H1 (cell line): ENCODE results near the gene NCAPG. TPM values are rescaled to one million over a fixed set of nuclear protein-coding genes. Genes with fewer than 3 reads are reported as not detected.

Experiments
- CTCF ChIA-PET: fragments of 300-600 bp; sonication (Branson Sonifier 250); formaldehyde crosslinking; loops from one replicate; lab custom pipeline; 2021; ENCODE audit not compliant: partially characterized antibody; lab: Charles Lee
- POLR2A ChIA-PET: fragments of 300-600 bp; sonication (Branson Sonifier 250); formaldehyde crosslinking; loops from one replicate; lab custom pipeline; 2021; ENCODE audit warnings: inconsistent platforms; ENCODE audit not compliant: partially characterized antibody; lab: Charles Lee
- DNase-seq, 2 experiments: peaks; one replicate each; pipeline versions ENCODE4 v3.0.0 to v3.0.0-alpha.2; 2010 to 2022; ENCODE audit warnings: low spot score in 2 of 2, low read depth in 1 of 2, mixed read lengths in 1 of 2
- FAIRE-seq: peaks from 2 replicates; lab custom pipeline; 2011; peaks lifted over from hg19 to GRCh38; lab: Jason Lieb, UNC
- H2AFZ ChIP-seq: 2 replicates; pipeline ENCODE4 v1.8.1; 2012; ENCODE audit warnings: low read length, inconsistent platforms
- H2AK5ac ChIP-seq: 2 replicates; pipeline ENCODE4 v1.6.1; 2013; ENCODE audit warnings: low read depth, low read length
- H2BK120ac ChIP-seq: replicated peaks from 2 replicates; pipeline ENCODE3; 2013; ENCODE audit warnings: low read depth, low read length, inconsistent platforms
- H2BK12ac ChIP-seq: 2 replicates; pipeline ENCODE4 v1.6.1; 2013; ENCODE audit warnings: low read depth, low read length
- H2BK15ac ChIP-seq: 2 replicates; pipeline ENCODE4 v1.6.1; 2013; ENCODE audit warnings: low read length
- H2BK20ac ChIP-seq: 2 replicates; pipeline ENCODE4 v1.6.1; 2013; ENCODE audit warnings: low read length
- H2BK5ac ChIP-seq: 2 replicates; pipeline ENCODE4 v1.6.1; 2013; ENCODE audit warnings: low read depth, low read length
- H3K14ac ChIP-seq: 2 replicates; pipeline ENCODE4 v1.6.1; 2013; ENCODE audit warnings: inconsistent platforms; ENCODE audit not compliant: insufficient read length
- H3K18ac ChIP-seq: 2 replicates; pipeline ENCODE4 v1.6.1; 2013; ENCODE audit warnings: low read length; ENCODE audit errors: extremely low read depth
- H3K23ac ChIP-seq: 2 replicates; pipeline ENCODE4 v1.6.1; 2013; ENCODE audit warnings: inconsistent platforms; ENCODE audit not compliant: insufficient read length
- H3K23me2 ChIP-seq: 2 replicates; pipeline ENCODE4 v1.6.1; 2013; ENCODE audit warnings: low read depth, low read length
- H3K27ac ChIP-seq: 2 replicates; pipeline ENCODE4 v1.6.1; 2011; ENCODE audit warnings: low read depth, low read length, inconsistent platforms
- H3K27me3 ChIP-seq, 4 experiments: replicated peaks in 1 of 4; 1 replicate in 1 of 4; 2 replicates in 3 of 4; pipeline versions ENCODE4 v1.6.1 to v1.8.1; 2011 to 2013; ENCODE audit warnings: low read length in 3 of 4, mild to moderate bottlenecking in 3 of 4, inconsistent platforms in 2 of 4, mixed read lengths in 2 of 4, moderate library complexity in 1 of 4; ENCODE audit not compliant: control insufficient read depth in 3 of 4, insufficient read depth in 3 of 4; ENCODE audit errors: extremely low read depth in 1 of 4
- H3K36me3 ChIP-seq, 4 experiments: 2 replicates each; pipeline versions ENCODE4 v1.6.1 to v1.8.1; 2011 to 2013; ENCODE audit warnings: mild to moderate bottlenecking in 4 of 4, low read length in 3 of 4, moderate library complexity in 2 of 4, control low read depth in 1 of 4, inconsistent platforms in 1 of 4; ENCODE audit not compliant: insufficient read depth in 4 of 4, control insufficient read depth in 2 of 4
- H3K4ac ChIP-seq: replicated peaks from 2 replicates; pipeline ENCODE3; 2013; ENCODE audit warnings: low read length, low read depth, mixed read lengths, inconsistent platforms; ENCODE audit not compliant: insufficient read length
- H3K4me1 ChIP-seq, 4 experiments: replicated peaks in 1 of 4; 1 replicate in 1 of 4; 2 replicates in 3 of 4; pipeline versions ENCODE4 v1.6.1 to v1.8.1; 2011 to 2013; ENCODE audit warnings: low read length in 3 of 4, inconsistent platforms in 2 of 4, mixed read lengths in 1 of 4; ENCODE audit not compliant: insufficient read depth in 4 of 4, control insufficient read depth in 3 of 4
- H3K4me2 ChIP-seq, 2 experiments: 2 replicates each; pipeline versions ENCODE4 v1.6.1 to v1.8.1; 2011 to 2013; ENCODE audit warnings: low read depth in 2 of 2, low read length in 2 of 2, control low read depth in 1 of 2, inconsistent platforms in 1 of 2, mild to moderate bottlenecking in 1 of 2; ENCODE audit not compliant: insufficient read depth in 1 of 2
- H3K4me3 ChIP-seq, 4 experiments: fragments of 200-600, 300-600 bp in 1 of 4; sonication (generic), shearing (Covaris generic), sonication (Bioruptor Twin) in 1 of 4; 2 replicates each; pipeline versions ENCODE4 v1.5.1 to v1.8.1; 2011 to 2016; ENCODE audit warnings: low read length in 4 of 4, low read depth in 3 of 4, control low read depth in 2 of 4, inconsistent platforms in 2 of 4, mild to moderate bottlenecking in 2 of 4, mixed read lengths in 1 of 4, moderate library complexity in 1 of 4; ENCODE audit not compliant: insufficient read depth in 2 of 4; ENCODE audit errors: extremely low read depth in 1 of 4
- H3K56ac ChIP-seq: replicated peaks from 2 replicates; pipeline ENCODE3; 2013; ENCODE audit warnings: low read depth, mild to moderate bottlenecking, mixed read lengths, low read length, inconsistent platforms; ENCODE audit not compliant: insufficient read length
- H3K79me1 ChIP-seq: 2 replicates; pipeline ENCODE4 v1.6.1; 2013; ENCODE audit warnings: low read depth, low read length, control low read depth
- H3K79me2 ChIP-seq, 2 experiments: 2 replicates each; pipeline versions ENCODE4 v1.6.1 to v1.8.1; 2012 to 2013; ENCODE audit warnings: low read length in 2 of 2, mild to moderate bottlenecking in 2 of 2, inconsistent platforms in 1 of 2; ENCODE audit not compliant: insufficient read depth in 2 of 2, control insufficient read depth in 1 of 2
- H3K9ac ChIP-seq, 4 experiments: replicated peaks in 1 of 4; 1 replicate in 1 of 4; 2 replicates in 3 of 4; pipeline versions ENCODE4 v1.6.1 to v1.8.1; 2011 to 2013; ENCODE audit warnings: low read depth in 3 of 4, low read length in 3 of 4, control low read depth in 2 of 4, mild to moderate bottlenecking in 2 of 4, moderate library complexity in 2 of 4, inconsistent platforms in 1 of 4; ENCODE audit errors: extremely low read depth in 1 of 4
- H3K9me3 ChIP-seq, 2 experiments: 2 replicates each; pipeline versions ENCODE4 v1.6.1 to v1.8.1; 2012 to 2013; ENCODE audit warnings: mild to moderate bottlenecking in 2 of 2, moderate library complexity in 2 of 2, control low read depth in 1 of 2, inconsistent platforms in 1 of 2, low read depth in 1 of 2, low read length in 1 of 2, mixed read lengths in 1 of 2; ENCODE audit not compliant: insufficient read depth in 2 of 2
- H4K20me1 ChIP-seq, 2 experiments: replicated peaks in 1 of 2; 2 replicates each; pipeline versions ENCODE3 to v1.8.1; 2011 to 2013; ENCODE audit warnings: inconsistent platforms in 2 of 2, low read length in 2 of 2, mild to moderate bottlenecking in 1 of 2; ENCODE audit not compliant: insufficient read depth in 2 of 2, control insufficient read depth in 1 of 2
- H4K5ac ChIP-seq: 2 replicates; pipeline ENCODE4 v1.6.1; 2013; ENCODE audit warnings: low read length, low read depth, mixed read lengths, inconsistent platforms; ENCODE audit not compliant: insufficient read length
- H4K8ac ChIP-seq: 2 replicates; pipeline ENCODE4 v1.8.0; 2013; ENCODE audit warnings: mild to moderate bottlenecking, moderate library complexity, low read length, inconsistent platforms; ENCODE audit not compliant: insufficient read depth; ENCODE audit errors: extremely low read depth
- H4K91ac ChIP-seq: replicated peaks from 2 replicates; pipeline ENCODE3; 2013; ENCODE audit warnings: low read length, mixed read lengths, inconsistent platforms; ENCODE audit not compliant: insufficient read length
- ASH2L ChIP-seq: fragments of 200-600, 300-600 bp; sonication (generic); IDR thresholded peaks from one replicate; pipeline ENCODE4 v1.7.1; 2017; ENCODE audit warnings: low read length
- BCL11A ChIP-seq, 2 experiments: IDR thresholded peaks; one replicate each; pipeline ENCODE4 v1.6.1; 2011; ENCODE audit warnings: low read depth in 2 of 2, low read length in 2 of 2, mild to moderate bottlenecking in 2 of 2
- HDAC2 ChIP-seq, 2 experiments: fragments of 300-600 bp in 1 of 2; sonication (generic) in 1 of 2; IDR thresholded peaks; 2 replicates each; pipeline ENCODE4 v1.6.1; 2011 to 2012; ENCODE audit warnings: low read depth in 2 of 2, low read length in 2 of 2, mild to moderate bottlenecking in 2 of 2, moderate library complexity in 2 of 2, borderline replicate concordance in 1 of 2, inconsistent platforms in 1 of 2
- JUND ChIP-seq: IDR thresholded peaks from 2 replicates; pipeline ENCODE4 v1.6.1; 2011; ENCODE audit warnings: mild to moderate bottlenecking, improper control_type of control experiment, low read length
- NANOG ChIP-seq: IDR thresholded peaks from 2 replicates; pipeline ENCODE4 v1.6.1; 2011; ENCODE audit warnings: low read length, low read depth, mild to moderate bottlenecking, inconsistent platforms; ENCODE audit not compliant: insufficient read depth, poor library complexity, severe bottlenecking
- POLR2AphosphoS5 ChIP-seq: IDR thresholded peaks from 2 replicates; pipeline ENCODE4 v1.6.1; 2011; ENCODE audit warnings: low read depth, low read length
- RFX5 ChIP-seq: IDR thresholded peaks from 2 replicates; pipeline ENCODE4 v1.6.1; 2011; ENCODE audit warnings: low read depth, low read length, improper control_type of control experiment, borderline replicate concordance
- SIRT6 ChIP-seq: IDR thresholded peaks from one replicate; pipeline ENCODE4 v1.7.1; 2012; ENCODE audit warnings: low read length, inconsistent platforms
- SRF ChIP-seq: IDR thresholded peaks from 2 replicates; pipeline ENCODE4 v1.6.1; 2011; ENCODE audit warnings: mild to moderate bottlenecking, low read depth, low read length, moderate library complexity
- WGBS, 2 experiments: shearing (Covaris generic) in 1 of 2; methylation state at CpG; one replicate each; pipeline versions ENCODE4 v1.1.6 to v1.1.7; 2013 to 2015; ENCODE audit warnings: low lambda C conversion rate in 2 of 2, mixed read lengths in 2 of 2, inconsistent platforms in 1 of 2, low coverage in 1 of 2, missing lambda C conversion rate in 1 of 2; ENCODE audit not compliant: insufficient replicate concordance in 2 of 2, insufficient coverage in 1 of 2, insufficient read length in 1 of 2; ENCODE audit errors: extremely low coverage in 1 of 2, missing lambda C conversion rate in 1 of 2; 5-methylcytosine and 5-hydroxymethylcytosine counted together
- polyA plus RNA-seq, 7 experiments: library from polyadenylated mRNA; depleted of rRNA in 3 of 7; stranded (reverse) in 5 of 7; unstranded in 2 of 7; fragments of >200 nt in 5 of 7; fragments of 200-250 nt in 2 of 7; gene quantifications; 1 replicate in 5 of 7; 2 replicates in 1 of 7; 4 replicates in 1 of 7; pipeline versions ENCODE4 v1.2.1 to v1.2.3, GENCODE V29; 2011 to 2013; ENCODE audit warnings: missing spikeins in 2 of 7, mixed read lengths in 2 of 7
- total RNA-seq: library from RNA; stranded (reverse); fragmentation: NEBNext Ultra II Directional; extraction: Animal tissue kit (Norgen Biotek cat#: 25700); gene quantifications from 2 replicates; pipeline ENCODE4 v1.2.1, GENCODE V29; 2021

NCAPG gene
- total and polyA plus RNA-seq, 2 of the 8 experiments (the other 6 are each of a cell fraction or from before 2014, with no cell fraction given): 12.9 to 52.3 TPM

DNA sequence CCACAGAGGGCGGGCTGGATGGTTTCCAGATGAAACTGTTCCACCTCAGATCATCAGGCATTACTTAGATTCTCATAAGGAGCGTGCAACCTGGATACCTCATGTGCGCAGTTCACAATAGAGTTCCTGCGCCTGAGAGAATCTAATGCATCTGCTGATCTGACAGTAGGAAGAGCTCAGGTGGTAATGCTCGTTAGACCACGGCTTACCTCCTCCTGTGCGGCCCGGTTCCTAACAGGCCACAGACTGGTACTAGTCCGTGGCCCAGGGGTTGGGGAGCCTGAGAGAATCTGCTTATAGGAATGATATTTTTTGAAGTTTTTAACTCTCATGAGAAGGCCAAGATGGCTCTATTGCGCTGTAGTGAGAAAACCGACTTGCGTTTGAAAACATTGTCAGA is 5.4 kb downstream of the NCAPG start:
- H2BK20ac ChIP-seq: no peak overlapping the region
- CTCF ChIA-PET: interaction anchor here (0.5 to 2.2 kb wide), 25 partner anchors 8 to 820 kb away, joined by 3 to 12 read pairs (median 4); no protein-coding TSS in a partner anchor
- no peak overlapping the region for H2BK5ac ChIP-seq
- no peak overlapping the region for H3K9ac ChIP-seq
- peaks cover 0 to 48% (median 19%) of the 10 kb centered on the region in 4 experiments for H3K36me3 ChIP-seq
- no peak overlapping the region for H2BK15ac ChIP-seq
- H3K23me2 ChIP-seq: no peaks in the 10 kb centered on the region
- no peak for TF ChIP-seq HDAC2 (IDR thresholded peaks at IDR 0.05; ENCODE audit: borderline replicate concordance in 1 of 2, low read depth in 2 of 2, low read length in 2 of 2)
- TF ChIP-seq NANOG: no peak
- TF ChIP-seq SIRT6: no peak
- TF ChIP-seq JUND: no peak
- TF ChIP-seq RFX5: no peak
- no peak for TF ChIP-seq BCL11A (IDR thresholded peaks at IDR 0.05; ENCODE audit: low read depth in 2 of 2, low read length in 2 of 2)
- no peak for TF ChIP-seq SRF
- TF ChIP-seq POLR2AphosphoS5: no peak
- no peak for TF ChIP-seq ASH2L
- H3K27ac ChIP-seq: no peak overlapping the region
- no peak overlapping the region for H4K5ac ChIP-seq
- no peak overlapping the region for H4K91ac ChIP-seq
- DNase-seq: no peak
- no peaks in the 10 kb centered on the region for H3K9me3 ChIP-seq
- WGBS, 2 experiments: 94% methylated on average over 12 of the region's 12 CpGs; no CpG with 5 or more reads in 1 of the 2 experiments
- H2AK5ac ChIP-seq: no peak overlapping the region
- POLR2A ChIA-PET: interaction anchor here (0.8 to 1.5 kb wide), 5 partner anchors 9 to 184 kb away, joined by 3 to 5 read pairs (median 4); no protein-coding TSS in a partner anchor
- FAIRE-seq: no peak
- H2BK12ac ChIP-seq: no peak overlapping the region
- no peak overlapping the region for H4K8ac ChIP-seq
- no peaks in the 10 kb centered on the region for H3K27me3 ChIP-seq
- peaks cover 3 to 73% of the 10 kb centered on the region in 2 experiments; a peak in 3 of 4 replicates for H3K79me2 ChIP-seq
- no peak overlapping the region for H3K14ac ChIP-seq
- peaks cover 0 to 1% of the 10 kb centered on the region in 2 experiments for H4K20me1 ChIP-seq
- no peaks in the 10 kb centered on the region for H3K4me1 ChIP-seq
- no peak overlapping the region for H3K56ac ChIP-seq
- H3K18ac ChIP-seq: no peak overlapping the region
- H3K79me1 ChIP-seq: no peaks in the 10 kb centered on the region
- H3K4me3 ChIP-seq: no peak overlapping the region
- no peak overlapping the region for H3K23ac ChIP-seq
- H3K4me2 ChIP-seq: no peak overlapping the region
- H3K4ac ChIP-seq: no peak overlapping the region
- no peak overlapping the region for H2AFZ ChIP-seq
- H2BK120ac ChIP-seq: no peak overlapping the region
